HG03159 (cell line): ENCODE data around the gene LTBP1.
"Not testable (repeated sequence)": the region's sequence is repeated elsewhere in the genome, so short reads cannot be mapped to it uniquely, and the experiment has no call there.

Experiments used
- ATAC-seq: cut with Tn5 transposase; IDR thresholded peaks from one replicate; pipeline ENCODE4 v1.9.1; 2021; ENCODE audit warnings: mild to moderate bottlenecking, moderate library complexity; ENCODE audit not compliant: unreplicated experiment

LTBP1 gene

DNA sequence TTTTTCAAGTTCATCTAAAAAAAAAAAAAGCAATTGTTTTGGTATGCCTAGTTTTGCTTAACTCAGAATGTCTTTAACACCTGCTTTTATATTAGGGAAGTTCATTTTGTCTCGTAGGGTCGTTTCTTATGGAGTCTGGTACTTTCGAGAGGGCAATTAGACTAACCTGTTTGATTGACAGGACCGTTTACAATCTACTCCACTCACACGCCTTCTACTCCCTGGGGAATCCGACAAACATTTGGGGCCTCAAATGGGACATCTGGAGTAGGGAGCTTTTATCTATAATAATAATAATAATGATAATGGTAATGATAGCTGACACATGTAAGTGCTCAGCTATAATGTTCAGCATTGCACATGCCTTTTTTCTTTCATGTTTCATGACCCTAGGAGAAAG, 268.1 kb downstream of the LTBP1 start:
- ATAC-seq: no peak

DNA sequence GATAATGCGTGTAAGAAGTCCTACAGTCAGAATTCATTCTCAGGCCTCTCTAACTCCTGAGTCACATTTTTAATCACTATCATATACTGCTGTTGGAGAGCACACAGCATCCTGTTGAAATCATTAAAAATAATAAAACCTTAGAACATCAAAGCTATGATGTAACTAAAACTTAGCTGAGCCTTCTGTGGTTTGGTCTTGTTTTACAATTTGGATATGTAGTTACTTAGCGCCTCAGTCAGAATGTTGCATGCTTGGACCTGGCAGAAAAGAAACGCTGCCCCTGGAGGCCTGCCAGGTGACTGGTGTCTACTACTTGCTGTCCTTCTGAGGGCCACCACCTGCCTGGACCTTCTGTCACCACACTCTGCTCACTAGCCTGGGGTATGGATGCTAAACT, 268.5 kb downstream of the LTBP1 start:
- no peak for ATAC-seq

DNA sequence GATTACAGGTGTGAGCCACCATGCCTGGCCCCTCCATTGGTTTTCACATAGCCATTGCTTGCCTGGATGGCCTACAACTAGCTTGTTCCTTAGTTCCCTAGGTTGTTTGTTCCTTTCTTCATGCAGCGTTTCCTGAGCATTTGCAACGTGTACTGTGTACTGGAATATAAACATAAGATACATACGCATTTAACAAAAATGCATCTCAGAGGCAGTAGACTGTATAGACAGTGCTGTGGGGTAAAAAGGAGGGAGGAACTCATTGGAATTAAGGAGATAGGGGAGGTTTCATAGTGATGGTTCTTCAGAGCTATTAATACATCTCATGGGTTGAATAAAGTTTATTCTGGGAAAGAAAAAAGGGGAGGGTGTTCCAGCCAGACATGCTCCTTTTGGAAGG, 269.2 kb downstream of the LTBP1 start:
- ATAC-seq: no peak

DNA sequence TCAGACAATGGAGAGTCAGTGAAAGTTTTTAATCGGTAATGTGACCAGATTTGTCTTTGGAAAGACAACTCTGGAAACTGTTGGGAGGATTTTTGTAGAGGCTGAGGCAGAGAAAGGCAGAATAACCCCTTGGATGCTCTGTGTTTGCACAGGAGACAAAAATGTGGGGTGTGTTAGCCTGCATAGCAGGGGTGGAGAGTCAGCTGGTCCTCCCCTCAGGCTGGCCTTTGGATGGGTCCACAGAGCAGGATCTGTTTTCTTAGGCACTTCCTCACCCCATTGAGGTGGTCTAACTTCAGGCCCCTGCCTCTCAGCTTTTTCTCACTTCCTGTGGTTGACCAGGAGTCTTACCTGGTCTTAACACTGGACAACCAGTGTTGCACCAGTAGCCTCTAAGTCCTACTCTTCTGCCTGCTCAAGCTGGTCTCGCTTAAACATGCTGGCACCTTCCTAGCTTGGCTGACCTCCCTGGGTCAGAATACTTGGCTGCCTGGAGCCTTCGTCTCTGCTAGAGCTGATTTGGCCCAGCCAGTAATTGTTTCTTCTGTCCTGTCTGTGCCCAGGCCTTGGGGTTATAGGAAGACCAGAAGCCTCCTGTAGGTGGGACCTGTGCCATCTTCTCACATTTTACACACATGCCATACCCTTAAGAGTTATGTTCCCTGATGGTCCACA, 269.9 kb downstream of the LTBP1 start:
- no peak for ATAC-seq

DNA sequence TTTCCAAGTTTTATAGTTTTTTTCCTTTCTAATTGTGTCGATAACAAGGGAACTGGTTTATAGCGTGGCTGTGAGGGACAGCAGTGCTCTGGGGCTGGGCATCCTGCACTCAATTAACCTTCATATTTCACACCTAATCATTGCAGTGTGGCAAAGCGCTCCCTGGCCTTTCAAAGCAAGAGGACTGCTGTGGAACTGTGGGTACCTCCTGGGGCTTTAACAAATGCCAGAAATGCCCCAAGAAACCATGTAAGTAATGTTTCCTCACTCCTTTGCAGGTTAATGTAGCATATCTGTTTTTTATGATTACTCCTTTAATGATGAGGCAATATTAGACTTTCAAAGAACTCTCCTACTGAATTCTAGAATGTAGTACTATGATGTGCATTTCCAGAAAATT, 270.7 kb downstream of the LTBP1 start:
- no peak for ATAC-seq

DNA sequence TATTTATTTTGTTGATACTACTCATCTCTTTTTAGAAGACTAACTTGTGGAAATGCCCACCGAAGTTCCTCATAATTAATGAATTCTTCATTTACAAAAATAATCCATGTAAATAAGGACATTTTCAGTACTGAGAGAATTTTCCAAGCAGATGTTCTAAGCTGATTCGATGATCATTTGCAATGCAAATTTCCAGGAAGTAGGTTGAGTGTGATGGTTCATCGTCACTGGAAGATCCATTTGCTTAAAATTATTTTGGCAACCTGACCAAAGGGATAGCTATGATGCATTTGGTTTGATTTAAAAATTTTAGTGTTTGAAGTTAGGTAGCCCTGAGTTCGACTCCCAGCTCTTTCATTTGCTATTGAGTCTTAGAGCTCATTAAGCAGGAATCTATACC, 272.4 kb downstream of the LTBP1 start:
- no peak for ATAC-seq

DNA sequence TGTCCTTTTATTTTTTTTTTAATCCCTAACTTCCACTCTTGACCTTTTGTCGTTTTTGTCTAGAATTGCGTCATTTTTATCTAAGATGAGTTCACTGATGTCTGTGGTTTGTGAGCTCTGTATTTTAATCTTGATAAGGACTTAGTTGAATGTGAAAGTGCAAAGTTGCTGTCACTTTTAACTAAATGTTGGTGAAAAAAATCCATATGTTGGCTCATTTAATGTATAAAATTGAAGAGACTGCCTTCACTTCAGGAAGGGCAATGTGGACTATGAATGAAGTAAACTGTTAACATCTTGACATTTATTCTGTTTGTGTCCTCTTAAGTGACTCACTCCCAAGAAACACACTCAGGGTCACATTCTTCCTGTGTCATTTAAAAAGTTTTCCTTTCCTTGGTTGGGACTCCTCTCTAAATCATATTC, 273.1 kb downstream of the LTBP1 start:
- ATAC-seq: no peak

DNA sequence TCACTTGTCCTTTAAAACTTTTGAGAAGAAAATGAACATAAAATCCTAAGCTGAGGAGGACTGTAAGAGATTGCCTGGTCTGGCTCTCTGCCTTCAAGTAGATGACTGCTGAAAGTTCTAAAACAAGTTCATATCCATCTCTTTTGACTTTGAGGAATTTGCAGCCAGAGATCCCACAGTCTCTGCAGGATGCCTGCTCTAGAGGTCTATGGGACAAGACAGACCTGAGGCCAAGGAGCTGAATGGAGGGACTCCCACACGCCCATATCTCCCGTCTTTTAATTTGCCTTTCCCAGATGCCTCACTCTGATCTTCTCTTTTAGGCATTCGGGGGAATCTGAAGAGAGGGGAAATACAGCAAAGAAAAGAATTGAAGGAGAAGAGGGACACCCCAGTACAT, 273.8 kb downstream of the LTBP1 start:
- no peak for ATAC-seq

DNA sequence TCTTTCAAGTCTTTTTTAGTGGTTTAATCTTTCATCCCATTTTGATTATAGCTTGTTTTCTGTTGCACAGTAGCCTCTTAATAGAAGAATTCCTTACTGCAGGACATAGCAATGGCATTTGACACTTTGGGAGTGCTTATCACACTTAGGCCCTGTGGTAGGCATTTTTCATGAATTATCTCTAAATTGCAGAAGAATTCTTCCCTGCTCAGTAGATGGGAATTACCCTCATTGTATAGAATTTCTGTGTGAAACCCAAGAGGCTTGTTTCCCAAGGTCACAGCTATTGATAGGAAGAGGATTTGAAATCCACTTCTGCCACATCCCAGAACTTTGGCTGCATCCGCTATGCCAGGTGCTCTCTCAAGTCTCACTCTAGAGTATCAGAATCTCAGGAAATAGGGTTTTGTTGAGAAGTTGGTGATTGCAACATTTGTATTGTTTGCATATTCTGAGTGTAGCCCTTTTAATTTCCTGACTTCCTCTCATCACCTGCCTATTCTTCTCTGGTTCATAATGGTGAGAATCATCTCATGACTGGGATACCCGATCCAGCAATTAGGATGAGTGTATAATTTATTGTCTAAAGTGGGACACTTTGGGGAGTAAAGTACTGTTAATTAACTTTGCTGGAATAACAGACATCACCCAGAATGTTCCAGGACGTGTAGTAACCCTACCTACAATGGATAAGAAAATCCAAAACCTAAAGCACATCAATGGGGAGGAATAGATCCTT, 274.5 kb downstream of the LTBP1 start:
- ATAC-seq: no peak

DNA sequence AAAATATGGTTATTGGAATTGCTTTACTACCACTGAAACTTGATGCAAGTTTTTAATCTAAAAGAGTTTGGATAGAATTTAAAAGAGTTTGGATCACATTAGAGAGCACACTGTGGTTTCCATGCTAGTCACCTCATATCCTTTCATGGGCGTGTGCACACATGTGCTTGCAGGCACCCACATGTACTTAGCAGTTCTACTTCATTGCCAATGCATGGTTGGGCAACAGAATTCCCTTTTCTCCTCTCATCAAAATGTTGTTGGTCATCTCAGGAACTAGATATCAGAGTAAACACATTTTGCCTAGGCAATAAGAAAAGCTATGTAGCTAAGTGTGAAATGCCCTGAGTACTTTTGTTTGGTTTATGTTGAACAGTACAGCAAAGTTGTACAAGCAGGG, 275.6 kb downstream of the LTBP1 start:
- ATAC-seq: no peak

DNA sequence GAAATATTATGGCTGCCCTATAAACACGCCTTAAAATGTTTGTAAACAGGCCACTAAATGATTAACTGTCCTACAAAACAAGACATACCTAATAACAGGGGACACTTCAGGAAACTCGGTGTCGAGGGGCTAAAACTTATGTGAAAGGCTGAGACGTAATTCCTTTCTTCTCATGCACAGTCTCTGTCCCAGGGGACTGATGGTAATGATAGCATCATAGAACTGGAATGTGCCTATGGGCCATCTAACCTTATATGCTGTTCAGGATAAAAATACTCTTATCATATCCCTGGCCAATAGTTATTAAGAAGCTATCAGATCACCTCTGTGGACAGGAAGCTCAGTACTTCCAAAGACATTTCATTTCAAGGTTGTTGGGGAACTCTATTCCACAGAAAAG, 277.1 kb downstream of the LTBP1 start:
- no peak for ATAC-seq

DNA sequence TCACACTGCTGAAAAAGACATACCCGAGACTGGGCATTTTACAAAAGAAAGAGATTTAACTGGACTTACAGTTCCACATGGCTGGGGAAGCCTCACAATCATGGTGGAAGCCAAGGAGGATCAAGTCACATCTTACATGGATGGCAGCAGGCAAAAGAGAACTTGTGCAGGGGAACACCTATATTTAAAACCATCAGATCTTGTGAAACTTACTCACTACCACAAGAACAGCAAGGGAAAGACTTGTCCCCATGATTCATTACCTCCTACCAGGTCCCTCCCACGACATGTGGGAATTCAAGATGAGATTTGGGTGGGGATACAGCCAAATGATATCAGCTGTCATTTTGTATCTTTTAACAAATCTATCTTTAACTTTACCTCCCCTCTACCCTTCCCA, 278.6 kb downstream of the LTBP1 start:
- no peak for ATAC-seq

DNA sequence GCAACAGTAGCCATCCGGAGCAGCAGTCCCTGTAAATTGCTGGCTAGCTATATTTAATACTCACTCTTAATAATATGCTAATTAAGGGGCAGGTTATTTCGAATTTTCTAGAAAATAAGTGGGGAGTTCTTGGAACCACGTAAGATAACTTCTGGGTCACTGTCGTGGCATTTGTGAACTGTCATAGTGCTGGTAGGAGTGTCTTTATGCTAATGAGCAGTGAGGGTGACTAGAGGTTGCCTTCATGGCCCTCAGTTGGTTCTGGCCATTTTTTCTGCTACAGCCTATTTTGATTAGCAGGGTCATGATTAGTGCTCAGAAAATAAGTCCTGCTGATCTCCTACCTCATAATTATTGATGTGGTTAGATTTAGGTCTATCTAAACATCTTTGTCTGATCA, 279.8 kb downstream of the LTBP1 start:
- ATAC-seq: no peak

DNA sequence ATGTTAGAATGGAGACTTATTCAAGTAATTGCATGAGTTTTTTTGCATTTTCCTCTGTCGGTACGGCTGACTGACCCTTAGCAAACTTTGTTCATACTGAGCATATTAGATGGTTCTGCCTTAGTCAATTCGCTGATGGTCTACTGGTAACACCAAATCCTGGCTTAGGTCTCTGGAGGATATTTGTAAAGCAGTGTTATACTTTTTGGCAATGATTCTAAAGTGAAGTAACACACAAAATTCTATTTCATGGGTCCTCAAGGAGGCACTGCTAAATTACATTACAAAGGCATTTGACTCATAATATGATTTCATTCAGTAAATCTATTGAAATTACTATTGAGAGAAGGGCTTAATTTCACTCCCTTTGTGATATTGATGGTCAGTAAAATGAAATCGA, 282.9 kb downstream of the LTBP1 start:
- no peak for ATAC-seq

DNA sequence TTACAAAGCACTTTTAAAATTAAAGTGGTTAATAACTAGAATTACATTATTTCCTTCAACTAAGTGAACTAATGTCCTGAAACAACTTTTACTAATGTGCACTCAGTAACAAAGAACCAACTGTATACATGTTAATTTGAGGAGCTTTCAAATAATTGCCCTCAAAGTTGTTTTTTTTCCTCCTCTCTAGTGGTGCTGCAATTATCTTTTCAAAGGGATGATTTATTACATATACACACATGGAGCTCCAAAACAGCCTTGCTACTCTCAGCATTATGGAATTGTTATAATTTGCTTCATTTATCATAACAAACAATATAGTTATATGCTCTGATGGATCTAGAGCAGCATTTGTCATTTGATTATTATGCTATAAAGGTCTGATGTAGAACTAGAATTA, 283.4 kb downstream of the LTBP1 start:
- ATAC-seq: no peak

DNA sequence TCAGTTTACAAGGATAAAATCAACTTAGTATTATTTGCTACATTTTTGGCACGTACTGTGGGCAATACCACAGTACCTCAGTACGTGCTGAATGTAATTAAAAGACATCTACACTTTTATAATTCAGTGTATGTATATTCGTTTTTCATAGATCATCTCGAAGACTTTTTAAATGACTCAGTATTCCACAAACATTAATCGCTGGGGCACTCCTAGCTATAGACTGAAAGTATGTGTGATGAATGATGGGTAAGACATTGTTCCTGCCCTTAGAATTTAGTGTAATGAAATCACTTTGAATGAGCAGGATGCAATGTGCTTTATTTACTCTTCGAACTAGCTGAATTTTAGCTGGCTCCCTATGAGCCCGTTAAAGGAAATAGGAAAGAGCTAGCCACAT, 284.1 kb downstream of the LTBP1 start:
- no peak for ATAC-seq

DNA sequence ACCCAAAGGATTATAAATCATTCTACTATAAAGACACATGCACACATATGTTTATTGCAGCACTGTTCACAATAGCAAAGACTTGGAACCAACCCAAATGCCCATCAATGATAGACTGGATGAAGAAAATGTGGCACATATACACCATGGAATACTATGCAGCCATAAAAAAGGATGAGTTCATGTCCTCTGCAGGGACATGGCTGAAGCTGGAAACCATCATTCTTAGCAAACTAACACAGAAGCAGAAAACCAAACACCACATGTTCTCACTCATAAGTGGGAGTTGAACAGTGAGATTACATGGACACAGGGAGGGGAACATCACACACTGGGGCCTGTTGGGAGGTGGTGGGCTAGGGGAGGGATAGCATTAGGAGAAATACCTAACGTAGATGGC, 288.8 kb downstream of the LTBP1 start:
- ATAC-seq: not testable (repeated sequence)

DNA sequence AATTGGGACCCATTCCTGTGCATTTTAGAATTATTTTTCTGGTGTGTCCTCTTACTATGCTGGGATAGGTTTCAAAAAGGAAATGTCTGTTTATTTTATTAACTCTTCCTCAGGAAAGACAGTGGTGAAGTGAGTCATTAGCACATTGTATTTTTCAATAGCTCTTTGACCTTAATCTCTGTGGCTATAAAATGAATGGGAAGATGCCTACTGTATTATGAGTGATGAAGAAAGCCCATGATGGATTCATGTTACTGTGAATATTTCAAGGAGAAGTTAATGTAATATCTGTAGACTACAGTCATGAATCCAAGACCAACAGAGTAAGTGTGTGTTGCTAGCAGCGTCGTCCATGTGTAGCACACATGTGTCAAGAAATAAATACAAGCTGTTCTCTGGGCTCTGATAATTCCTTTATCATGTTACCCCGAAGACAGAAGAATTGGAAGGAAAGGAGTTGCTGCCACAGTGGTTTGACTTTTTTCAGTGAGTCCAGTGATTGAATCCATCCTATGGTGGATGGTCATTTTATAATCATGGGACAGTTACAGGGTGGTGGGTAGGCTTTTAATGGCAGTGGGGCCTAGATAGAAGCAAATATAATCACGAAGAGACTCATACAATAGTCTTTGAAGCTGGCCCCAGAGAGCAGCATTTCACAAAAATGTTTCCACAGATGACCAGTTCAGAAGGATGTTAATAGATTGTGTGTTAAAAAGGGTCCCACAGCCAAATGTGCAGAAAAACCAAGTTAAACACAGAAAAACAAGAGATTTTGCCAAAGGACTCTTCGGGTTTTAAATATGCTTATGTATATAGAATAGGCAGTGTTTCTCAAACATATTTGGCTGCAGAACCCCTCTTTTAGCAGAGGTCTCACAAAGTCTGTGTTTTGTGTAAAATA, 290.0 kb downstream of the LTBP1 start:
- ATAC-seq: no peak

DNA sequence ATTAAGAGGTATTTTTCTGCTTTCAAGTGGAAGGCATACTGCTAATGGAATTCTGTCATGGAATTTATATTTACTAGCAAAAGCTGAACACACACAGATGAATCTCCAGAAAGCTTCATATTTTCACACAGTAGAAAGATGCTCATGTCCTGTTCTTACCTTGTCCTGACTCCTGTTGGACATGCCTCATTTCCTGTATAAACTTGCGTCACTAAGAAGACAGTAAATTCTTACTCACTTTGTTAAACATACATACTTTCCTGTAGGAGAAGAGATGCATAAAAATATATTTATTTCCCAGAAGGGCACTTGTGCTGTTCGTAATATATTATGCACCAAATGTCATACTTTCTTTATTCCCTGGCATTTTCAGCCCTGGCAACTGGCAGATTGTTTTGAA, 291.4 kb downstream of the LTBP1 start:
- ATAC-seq: no peak

DNA sequence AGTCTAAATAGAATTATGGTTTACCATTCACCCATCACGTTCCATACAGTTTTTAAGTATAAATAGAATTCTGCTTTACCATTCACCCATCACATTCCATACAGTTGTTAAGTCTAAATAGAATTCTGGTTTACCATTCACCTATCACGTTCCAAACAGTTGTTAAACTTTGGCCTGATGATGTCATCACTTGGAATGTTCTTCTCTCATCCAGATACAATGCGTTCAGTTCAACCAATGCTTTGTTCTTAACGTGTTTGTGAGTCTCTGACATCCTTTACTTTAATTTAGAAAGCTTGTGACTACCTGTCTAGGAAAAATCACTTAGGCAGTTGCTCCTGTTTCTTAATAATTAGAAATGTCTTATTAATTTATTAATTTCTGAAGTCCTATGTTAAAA, 293.4 kb downstream of the LTBP1 start:
- ATAC-seq: no peak

DNA sequence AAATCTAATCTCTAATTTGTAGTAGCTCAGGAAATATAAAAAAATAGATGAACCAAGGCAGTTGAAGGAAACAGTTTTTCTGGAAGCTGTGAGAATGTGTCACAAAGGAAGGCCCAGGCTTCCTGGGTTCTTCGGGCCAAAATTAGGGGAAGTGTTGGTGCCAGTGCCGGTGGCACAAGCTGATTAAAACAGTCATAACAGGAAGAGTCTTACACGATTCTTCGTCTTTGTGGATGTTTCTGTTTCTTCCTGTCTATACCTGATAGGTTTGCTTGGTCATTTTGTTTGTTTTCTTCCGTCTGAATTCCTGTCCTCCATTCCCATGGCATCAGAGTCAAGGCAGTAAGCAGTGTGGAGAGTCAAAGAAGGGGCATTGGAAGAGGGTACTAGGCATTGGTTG, 294.3 kb downstream of the LTBP1 start:
- ATAC-seq: no peak

DNA sequence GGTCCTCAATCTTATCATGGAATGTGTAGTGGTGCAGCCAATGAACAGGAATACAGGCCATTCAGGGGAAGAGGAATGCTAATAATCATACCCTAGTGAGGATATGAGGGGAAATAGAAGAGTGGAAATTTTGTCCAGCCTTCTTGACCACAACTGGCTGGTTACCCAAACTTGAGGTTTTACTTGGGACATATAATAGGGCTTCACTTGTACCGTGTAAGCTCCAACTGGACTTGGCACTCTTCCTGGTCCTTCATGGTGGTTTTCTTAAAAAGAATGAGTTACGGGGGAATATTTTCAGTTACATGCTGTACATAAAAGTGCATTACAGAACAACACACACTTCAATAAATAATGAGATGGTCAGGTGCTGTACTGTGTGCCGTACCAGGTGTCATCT, 294.8 kb downstream of the LTBP1 start:
- ATAC-seq: no peak
